NB4 (cell line): ENCODE data around the gene FLOT2.

Experiments used
- DNase-seq: peaks from one replicate; pipeline ENCODE4 v3.0.0; 2010; ENCODE audit warnings: low read depth
- H3K4me3 ChIP-seq: one replicate; pipeline ENCODE4 v1.5.1; 2011; ENCODE audit warnings: mild to moderate bottlenecking, low read depth, low read length, moderate library complexity
- MYC ChIP-seq: IDR thresholded peaks from 2 replicates; pipeline ENCODE4 v1.6.1; 2011; ENCODE audit warnings: low read depth, low read length
- POLR2A ChIP-seq: IDR thresholded peaks from 2 replicates; pipeline ENCODE4 v1.6.1; 2011; ENCODE audit warnings: mild to moderate bottlenecking; ENCODE audit not compliant: insufficient read length; ENCODE audit errors: extremely low read depth
- TF ChIP-seq, protein P1 (sequence below): IDR thresholded peaks from 2 replicates; pipeline ENCODE4 v1.6.1; 2011; ENCODE audit warnings: low read depth, low read length
- TF ChIP-seq, protein P2 (sequence below): IDR thresholded peaks from one replicate; pipeline ENCODE4 v1.5.1; 2012; ENCODE audit warnings: low read depth, low read length

The FLOT2 gene

GRCh38 chr17:28896491-28896883 is 1.0 kb downstream of the FLOT2 start:
- no peak for DNase-seq
- TF ChIP-seq POLR2A (no peak), MYC (no peak)
- TF ChIP-seq, protein P1, sequence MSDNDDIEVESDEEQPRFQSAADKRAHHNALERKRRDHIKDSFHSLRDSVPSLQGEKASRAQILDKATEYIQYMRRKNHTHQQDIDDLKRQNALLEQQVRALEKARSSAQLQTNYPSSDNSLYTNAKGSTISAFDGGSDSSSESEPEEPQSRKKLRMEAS = no peak
- TF ChIP-seq, protein P2, sequence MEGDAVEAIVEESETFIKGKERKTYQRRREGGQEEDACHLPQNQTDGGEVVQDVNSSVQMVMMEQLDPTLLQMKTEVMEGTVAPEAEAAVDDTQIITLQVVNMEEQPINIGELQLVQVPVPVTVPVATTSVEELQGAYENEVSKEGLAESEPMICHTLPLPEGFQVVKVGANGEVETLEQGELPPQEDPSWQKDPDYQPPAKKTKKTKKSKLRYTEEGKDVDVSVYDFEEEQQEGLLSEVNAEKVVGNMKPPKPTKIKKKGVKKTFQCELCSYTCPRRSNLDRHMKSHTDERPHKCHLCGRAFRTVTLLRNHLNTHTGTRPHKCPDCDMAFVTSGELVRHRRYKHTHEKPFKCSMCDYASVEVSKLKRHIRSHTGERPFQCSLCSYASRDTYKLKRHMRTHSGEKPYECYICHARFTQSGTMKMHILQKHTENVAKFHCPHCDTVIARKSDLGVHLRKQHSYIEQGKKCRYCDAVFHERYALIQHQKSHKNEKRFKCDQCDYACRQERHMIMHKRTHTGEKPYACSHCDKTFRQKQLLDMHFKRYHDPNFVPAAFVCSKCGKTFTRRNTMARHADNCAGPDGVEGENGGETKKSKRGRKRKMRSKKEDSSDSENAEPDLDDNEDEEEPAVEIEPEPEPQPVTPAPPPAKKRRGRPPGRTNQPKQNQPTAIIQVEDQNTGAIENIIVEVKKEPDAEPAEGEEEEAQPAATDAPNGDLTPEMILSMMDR = no peak
- peak overlapping the region; percentile 67 for H3K4me3 ChIP-seq

DNA sequence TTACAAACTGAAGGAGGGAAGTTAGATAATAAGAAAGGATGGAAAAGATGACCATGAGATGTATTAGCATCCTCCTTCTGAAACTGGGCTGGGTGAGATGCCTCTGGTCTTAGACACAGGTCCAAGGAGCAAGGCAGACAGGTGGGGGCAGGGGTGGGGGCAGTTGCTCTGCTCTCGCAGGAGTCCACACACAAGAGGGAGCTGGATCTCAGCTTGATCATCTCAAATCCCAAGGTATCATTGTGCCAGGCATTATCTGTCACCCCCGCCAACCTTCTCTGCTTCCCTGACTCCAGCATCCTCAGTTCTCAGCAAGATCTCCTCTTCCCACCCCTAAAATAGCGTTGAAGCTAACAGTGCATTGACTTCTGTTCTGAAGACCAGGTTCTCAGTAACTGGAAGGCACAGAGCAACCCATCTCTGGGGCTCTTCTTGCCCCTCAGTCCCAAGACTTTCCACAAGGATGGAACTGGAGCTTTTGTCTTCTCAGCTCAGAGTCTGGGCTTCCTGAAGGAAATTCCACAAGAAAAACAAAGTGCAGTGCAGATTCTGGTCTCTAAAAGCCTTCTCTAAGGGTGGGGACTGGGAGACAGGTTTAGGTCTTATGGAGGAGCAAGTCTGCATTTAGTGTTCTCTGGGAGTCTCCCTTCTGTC is 1.6 kb downstream of the FLOT2 start:
- TF ChIP-seq, protein P1 = no peak
- TF ChIP-seq POLR2A (no peak), MYC (no peak)
- TF ChIP-seq, protein P2 = no peak
- DNase-seq = peak; percentile 22
- H3K4me3 ChIP-seq = peak overlapping the region; percentile 67

DNA sequence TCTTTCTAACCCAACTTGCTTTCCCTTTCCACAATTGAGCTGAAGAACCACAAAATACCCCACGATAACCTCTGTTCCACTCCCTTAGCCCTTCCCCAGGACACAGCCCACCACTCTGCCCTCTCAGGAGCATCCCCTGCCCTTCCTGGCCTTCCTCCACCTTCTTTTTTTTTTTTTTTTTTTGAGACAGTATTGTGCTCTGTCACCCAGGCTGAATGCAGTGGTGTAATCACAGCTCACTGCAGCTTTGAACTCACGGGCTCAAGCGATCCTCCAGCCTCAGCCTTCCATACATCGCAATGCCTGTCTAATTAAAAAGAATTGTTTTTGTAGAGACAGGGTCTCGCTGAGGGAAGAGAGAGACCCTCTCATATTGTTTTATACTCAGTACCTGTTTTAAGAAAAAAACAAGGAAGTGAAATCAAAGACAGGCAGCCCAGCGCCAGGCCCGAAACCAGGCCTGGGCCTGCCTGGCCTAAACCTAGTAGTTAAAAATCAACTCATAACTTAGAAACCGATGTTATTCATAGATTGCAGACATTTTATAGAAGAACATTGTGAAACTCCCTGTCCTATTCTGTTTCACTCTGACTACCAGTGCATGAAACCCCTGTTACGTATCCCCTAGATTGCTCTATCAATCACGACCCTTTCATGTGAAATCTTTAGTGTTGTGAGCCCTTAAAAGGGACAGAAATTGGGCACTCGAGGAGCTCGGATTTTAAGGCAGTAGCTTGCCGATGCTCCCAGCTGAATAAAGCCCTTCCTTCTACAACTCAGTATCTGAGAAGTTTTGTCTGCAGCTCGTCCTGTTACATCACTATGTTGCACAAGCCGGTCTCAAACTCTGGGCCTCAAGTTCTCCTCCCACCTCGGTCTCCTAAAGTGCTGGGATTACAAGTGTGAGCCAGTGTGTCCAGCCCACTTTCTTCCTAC is 4.0 kb downstream of the FLOT2 start:
- H3K4me3 ChIP-seq = peak overlapping the region; percentile 39
- DNase-seq = peak; percentile 92

DNA sequence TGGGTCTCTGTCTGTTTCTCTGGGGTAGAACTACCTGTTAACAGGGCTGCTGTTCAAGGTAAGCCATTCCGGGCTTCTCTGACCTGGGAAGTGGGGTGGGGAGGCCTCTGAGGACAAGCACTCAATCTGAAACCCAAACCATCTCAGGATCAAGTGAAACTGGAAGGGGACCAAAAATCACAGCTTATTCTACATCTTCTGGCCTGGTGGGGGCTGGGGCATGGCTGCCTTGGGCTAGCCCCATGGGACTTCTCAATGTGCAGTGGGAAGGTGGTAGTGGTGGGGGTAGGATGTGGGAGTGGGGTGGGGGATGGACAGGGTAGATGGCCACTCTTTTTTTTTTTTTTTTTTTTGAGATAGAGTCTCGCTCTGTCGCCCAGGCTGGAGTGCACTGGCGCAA is 5.5 kb downstream of the FLOT2 start:
- TF ChIP-seq MYC = no peak
- DNase-seq = no peak
- H3K4me3 ChIP-seq = no peak overlapping the region

DNA sequence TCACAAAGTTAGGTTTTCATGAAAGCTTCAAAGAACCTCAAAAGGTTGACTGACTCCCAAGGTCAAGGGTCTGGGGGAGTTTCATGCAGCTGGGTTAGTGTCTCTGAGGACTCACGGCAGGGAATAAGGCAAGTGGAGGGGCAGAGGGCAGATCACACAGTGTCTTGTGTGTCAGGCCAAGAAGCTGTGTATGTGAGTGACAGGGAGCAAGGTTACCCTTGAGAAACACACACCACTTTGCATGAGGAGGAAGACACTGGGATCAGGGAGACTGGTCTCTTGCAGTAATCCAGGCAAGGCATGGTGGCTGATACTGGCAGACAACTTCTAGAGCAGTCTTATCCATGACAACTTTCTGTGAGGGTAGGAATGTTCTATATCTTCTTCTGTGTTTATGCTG is 6.3 kb downstream of the FLOT2 start:
- H3K4me3 ChIP-seq = no peak overlapping the region
- no peak for DNase-seq
- TF ChIP-seq MYC = no peak
- TF ChIP-seq, protein P1 = no peak
- TF ChIP-seq, protein P2 = no peak

GRCh38 chr17:28889996-28890395 is 7.5 kb downstream of the FLOT2 start:
- H3K4me3 ChIP-seq = no peak overlapping the region
- DNase-seq = peak; percentile 48
- TF ChIP-seq POLR2A (no peak), MYC (no peak)
- TF ChIP-seq, protein P2 = no peak
- TF ChIP-seq, protein P1 = no peak

GRCh38 chr17:28888832-28889231 is 8.7 kb downstream of the FLOT2 start:
- TF ChIP-seq MYC (no peak), POLR2A (no peak)
- TF ChIP-seq, protein P2 = no peak
- TF ChIP-seq, protein P1 = no peak
- DNase-seq = no peak
- no peak overlapping the region for H3K4me3 ChIP-seq
